ENCODE results near the gene TECPR2. TPM values are rescaled to one million over a fixed set of nuclear protein-coding genes. Genes with fewer than 3 reads are reported as not detected.
A peak's percentile ranks its signal among the peaks of the same experiment; 100 is the strongest.

Gene TECPR2
- total RNA-seq, 1 experiment from 2014 or later = 9.3 TPM

GRCh38 chr14:102315121-102315520, 47.6 kb upstream of the TECPR2 start:
- CTCF ChIA-PET = interaction anchor here (0.6 to 2.1 kb wide), 6 partner anchors 10 to 252 kb away, joined by 3 to 17 read pairs (median 4); partner anchors contain the start of gene MOK
- POLR2A ChIA-PET = no interaction called here

GRCh38 chr14:102316338-102316742, 46.4 kb upstream of the TECPR2 start:
- Mint-ChIP-seq H3K4me3 (ENCODE audit: unreplicated experiment) (peak overlapping the region; percentile 89), H3K27me3 (ENCODE audit: insufficient read depth, unreplicated experiment) (no peaks in the 10 kb centered on the region), H3K4me1 (ENCODE audit: low read depth, unreplicated experiment) (peaks cover 26% of the 10 kb centered on the region), H3K36me3 (ENCODE audit: insufficient read depth, unreplicated experiment) (peaks cover 40% of the 10 kb centered on the region), H3K9me3 (ENCODE audit: unreplicated experiment) (no peaks in the 10 kb centered on the region), H3K27ac (ENCODE audit: unreplicated experiment) (peak overlapping the region; percentile 94)
- DNase-seq = peak in 1 of 2 experiments; percentile 52
- POLR2A ChIA-PET = interaction anchor here (0.5 to 0.6 kb wide), 7 partner anchors 19 to 225 kb away, joined by 3 to 10 read pairs (median 5); no protein-coding TSS in a partner anchor
- no TSS peak for BruUV-seq (replicated peaks)
- Histone ChIP-seq H3K4me3 (ENCODE audit: low read depth, low read length) (peak overlapping the region; percentile 39), H3K36me3 (ENCODE audit: control insufficient read depth, insufficient read depth, low read length) (no peaks in the 10 kb centered on the region), H3K27me3 (replicated peaks; ENCODE audit: control insufficient read depth, insufficient read depth, low read length) (no peaks in the 10 kb centered on the region), H3K4me1 (peaks cover 24% of the 10 kb centered on the region), H3K9me3 (no peaks in the 10 kb centered on the region)
- no peak for TF ChIP-seq CTCF (IDR thresholded peaks at IDR 0.05; ENCODE audit: insufficient read depth in 1 of 2, low read depth in 1 of 2, low read length in 1 of 2, severe bottlenecking in 1 of 2, unreplicated experiment in 1 of 2)
- intact Hi-C loops (cut with micrococcal nuclease; ENCODE audit: unreplicated experiment) = loop anchor here (2.0 to 5.0 kb wide), 4 partner anchors 179 to 741 kb away; partner anchors contain the start of genes CDC42BPB, DYNC1H1 and WDR20
- CTCF ChIA-PET = interaction anchor here (0.5 to 1.0 kb wide), 8 partner anchors 15 to 1366 kb away, joined by 3 to 6 read pairs (median 4); no protein-coding TSS in a partner anchor

More at GRCh38 chr14:102315121-102315520, 47.6 kb upstream of the TECPR2 start:
- peaks cover 21% of the 10 kb centered on the region for H3K4me1 Mint-ChIP-seq (ENCODE audit: low read depth, unreplicated experiment)
- intact Hi-C loops (cut with micrococcal nuclease; ENCODE audit: unreplicated experiment) = loop anchor here (2.0 to 5.0 kb wide), 4 partner anchors 178 to 742 kb away; partner anchors contain the start of genes CDC42BPB, DYNC1H1 and WDR20
- no peaks in the 10 kb centered on the region for H3K9me3 Mint-ChIP-seq (ENCODE audit: unreplicated experiment)
- H3K4me3 Mint-ChIP-seq (ENCODE audit: unreplicated experiment) = peak overlapping the region; percentile 89
- no peak overlapping the region for H3K27ac Mint-ChIP-seq (ENCODE audit: unreplicated experiment)
- BruUV-seq (replicated peaks) = no TSS peak
- Histone ChIP-seq H3K36me3 (ENCODE audit: control insufficient read depth, insufficient read depth, low read length) (no peaks in the 10 kb centered on the region), H3K4me3 (ENCODE audit: low read depth, low read length) (no peak overlapping the region), H3K27me3 (replicated peaks; ENCODE audit: control insufficient read depth, insufficient read depth, low read length) (no peaks in the 10 kb centered on the region), H3K4me1 (peaks cover 13% of the 10 kb centered on the region), H3K9me3 (no peaks in the 10 kb centered on the region)
- TF ChIP-seq CTCF (IDR thresholded peaks at IDR 0.05; ENCODE audit: insufficient read depth in 1 of 2, low read depth in 1 of 2, low read length in 1 of 2, severe bottlenecking in 1 of 2, unreplicated experiment in 1 of 2) = no peak
- H3K36me3 Mint-ChIP-seq (ENCODE audit: insufficient read depth, unreplicated experiment) = peaks cover 40% of the 10 kb centered on the region
- no peak for DNase-seq
- H3K27me3 Mint-ChIP-seq (ENCODE audit: insufficient read depth, unreplicated experiment) = no peaks in the 10 kb centered on the region

- peaks cover 32% of the 10 kb centered on the region for H3K4me1 Mint-ChIP-seq (ENCODE audit: low read depth, unreplicated experiment)
These were observed 45.8 kb upstream of the TECPR2 start for GRCh38 chr14:102316743-102317563.

More at GRCh38 chr14:102316743-102317563, 45.8 kb upstream of the TECPR2 start:
- TF ChIP-seq CTCF (IDR thresholded peaks at IDR 0.05; ENCODE audit: insufficient read depth in 1 of 2, low read depth in 1 of 2, low read length in 1 of 2, severe bottlenecking in 1 of 2, unreplicated experiment in 1 of 2) = peak; percentile 72 to 88
- no peaks in the 10 kb centered on the region for H3K27me3 ChIP-seq (replicated peaks; ENCODE audit: control insufficient read depth, insufficient read depth, low read length)
- peak overlapping the region; percentile 55 for H3K4me3 ChIP-seq (ENCODE audit: low read depth, low read length)
- H3K9me3 ChIP-seq = no peaks in the 10 kb centered on the region
- no peaks in the 10 kb centered on the region for H3K27me3 Mint-ChIP-seq (ENCODE audit: insufficient read depth, unreplicated experiment)
- no peaks in the 10 kb centered on the region for H3K36me3 ChIP-seq (ENCODE audit: control insufficient read depth, insufficient read depth, low read length)
- POLR2A ChIA-PET = interaction anchor here (0.5 to 1.2 kb wide), 8 partner anchors 9 to 224 kb away, joined by 3 to 10 read pairs (median 5); no protein-coding TSS in a partner anchor
- no peaks in the 10 kb centered on the region for H3K9me3 Mint-ChIP-seq (ENCODE audit: unreplicated experiment)
- intact Hi-C loops (cut with micrococcal nuclease; ENCODE audit: unreplicated experiment) = loop anchor here (1.0 to 5.0 kb wide), 5 partner anchors 180 to 740 kb away; partner anchors contain the start of genes CDC42BPB, DYNC1H1 and WDR20
- peak overlapping the region; percentile 89 for H3K4me3 Mint-ChIP-seq (ENCODE audit: unreplicated experiment)
- BruUV-seq (replicated peaks) = no TSS peak
- DNase-seq = peak; percentile 93 to 96
- peaks cover 40% of the 10 kb centered on the region for H3K36me3 Mint-ChIP-seq (ENCODE audit: insufficient read depth, unreplicated experiment)
- H3K4me1 ChIP-seq = peaks cover 30% of the 10 kb centered on the region
- H3K27ac Mint-ChIP-seq (ENCODE audit: unreplicated experiment) = peak overlapping the region; percentile 94
- CTCF ChIA-PET = interaction anchor here (0.5 to 1.3 kb wide), 11 partner anchors 15 to 1365 kb away, joined by 3 to 6 read pairs (median 4); no protein-coding TSS in a partner anchor

All from Caco-2 (cell line).